Fibroblast of the conjunctiva (primary cell): ENCODE results near the gene PIK3R5.
"Not testable (repeated sequence)": the region's sequence is repeated elsewhere in the genome, so short reads cannot be mapped to it uniquely, and the experiment has no call there.

Experiments used
- DNase-seq: peaks from one replicate; pipeline ENCODE4 v3.0.0-alpha.2; 2010; ENCODE audit warnings: low read depth

Gene PIK3R5

GRCh38 chr17:8896641-8897635 is 68.6 kb downstream of the PIK3R5 start:
- DNase-seq, result no peak

- no peak for DNase-seq
Measured at GRCh38 chr17:8896087-8896486, 69.4 kb downstream of the PIK3R5 start.

GRCh38 chr17:8894673-8895578 is 70.6 kb downstream of the PIK3R5 start:
- DNase-seq, result peak; percentile 57

GRCh38 chr17:8894202-8894671 is 71.3 kb downstream of the PIK3R5 start:
- DNase-seq, result no peak

GRCh38 chr17:8893621-8894201 is 71.8 kb downstream of the PIK3R5 start:
- DNase-seq, result no peak

GRCh38 chr17:8893059-8893458 is 72.4 kb downstream of the PIK3R5 start:
- DNase-seq, result no peak

- DNase-seq, result no peak
Measured at GRCh38 chr17:8892338-8892690, 73.2 kb downstream of the PIK3R5 start.

GRCh38 chr17:8890671-8891070 is 74.8 kb downstream of the PIK3R5 start:
- no peak for DNase-seq

GRCh38 chr17:8889458-8890210 is 75.9 kb downstream of the PIK3R5 start:
- DNase-seq, result no peak

- DNase-seq, result no peak
Measured at GRCh38 chr17:8888704-8889302, 76.7 kb downstream of the PIK3R5 start.

- no peak for DNase-seq
Measured at GRCh38 chr17:8887834-8888703, 77.4 kb downstream of the PIK3R5 start.

- no peak for DNase-seq
Measured at GRCh38 chr17:8887301-8887700, 78.2 kb downstream of the PIK3R5 start.

GRCh38 chr17:8885967-8886684 is 79.4 kb downstream of the PIK3R5 start:
- no peak for DNase-seq

GRCh38 chr17:8885163-8885966 is 80.1 kb downstream of the PIK3R5 start:
- not testable (repeated sequence) for DNase-seq

- no peak for DNase-seq
Measured at GRCh38 chr17:8884336-8884990, 81.0 kb downstream of the PIK3R5 start.

- DNase-seq, result no peak
Measured at GRCh38 chr17:8883353-8883752, 82.2 kb downstream of the PIK3R5 start.

- no peak for DNase-seq
Measured at GRCh38 chr17:8881606-8882005, 83.9 kb downstream of the PIK3R5 start.

- no peak for DNase-seq
Measured at GRCh38 chr17:8880466-8880865, 85.0 kb downstream of the PIK3R5 start.
